Adrenal gland (tissue), 12 donors: Measurements from ENCODE around the gene PPP1R7. TPM values are rescaled to one million over a fixed set of nuclear protein-coding genes. Genes with fewer than 3 reads are reported as not detected.

Source experiments
- DNase-seq, 7 donors: peaks; one replicate each; pipeline ENCODE4 v3.0.0-alpha.2; 2019 to 2020
- H3K27ac ChIP-seq, 5 donors: fragments of 200-600 bp; sonication (generic) in 4 of 5; 1 replicate in 3 of 5; 2 replicates in 2 of 5; pipeline versions ENCODE4 v1.5.1 to v1.8.0; 2016 to 2020; ENCODE audit warnings: mild to moderate bottlenecking in 1 of 5
- H3K27me3 ChIP-seq: fragments of 200-600 bp; 2 replicates; pipeline ENCODE4 v1.8.0; 2021
- H3K36me3 ChIP-seq, 2 donors: fragments of 200-600 bp; replicated peaks in 1 of 2; 1 replicate in 1 of 2; 2 replicates in 1 of 2; pipeline versions ENCODE4 v1.5.1 to v1.8.0; 2018 to 2022
- H3K4me1 ChIP-seq, 2 donors: fragments of 200-600 bp; replicated peaks in 1 of 2; 1 replicate in 1 of 2; 2 replicates in 1 of 2; pipeline versions ENCODE4 v1.5.1 to v1.8.0; 2018 to 2021
- H3K4me3 ChIP-seq, 4 donors: fragments of 200-600 bp; sonication (generic) in 3 of 4; one replicate each; pipeline ENCODE4 v1.5.1; 2016 to 2018
- H3K9me3 ChIP-seq, 3 donors: fragments of 200-600 bp; sonication (generic) in 1 of 3; replicated peaks in 1 of 3; 1 replicate in 2 of 3; 2 replicates in 1 of 3; pipeline versions ENCODE4 v1.5.1 to v1.8.0; 2016 to 2021
- POLR2A ChIP-seq, 2 donors: fragments of 450-650 bp; IDR thresholded peaks; one replicate each; pipeline ENCODE4 v1.6.1; 2017; ENCODE audit warnings: antibody characterized with exemption in 2 of 2, mild to moderate bottlenecking in 2 of 2, moderate library complexity in 1 of 2
- WGBS, 4 donors: extraction: QIAGEN DNeasy Blood & Tissue Kit in 2 of 4; methylation state at CpG; one replicate each; pipeline versions ENCODE4 v1.1.5 to v1.1.7; 2013 to 2017; 5-methylcytosine and 5-hydroxymethylcytosine counted together
- intact Hi-C, 2 donors: fragments of 100-400 bp; cut with DNase I; formaldehyde crosslinking; loops; one replicate each; pipeline versions ENCODE4 v1.14.1 to v1.15.0; 2022 to 2023
- polyA plus RNA-seq, 3 donors: library from polyadenylated mRNA; stranded (reverse); fragments of 200-250 nt in 2 of 3; fragments of 350-450 nt in 1 of 3; fragmentation: Illumina TruSeq in 1 of 3; extraction: RNeasy Lipid Tissue Mini Kit (QIAGEN cat#74804) in 1 of 3; gene quantifications; one replicate each; pipeline ENCODE4 v1.2.3, GENCODE V29; 2013 to 2014
- total RNA-seq, 9 donors: library from RNA; depleted of rRNA in 4 of 9; stranded (reverse); fragments of >200 nt in 4 of 9; fragments of 120-200 nt in 1 of 9; fragmentation: NEBNext Ultra II Directional in 1 of 9; extraction: Animal tissue kit (Norgen Biotek cat#: 25700) in 1 of 9; gene quantifications; one replicate each; pipeline versions ENCODE4 v1.1.0 to v1.2.4, GENCODE V29; 2013 to 2023
- TF ChIP-seq, protein P1 (sequence below), 6 experiments: fragments of 450-650 bp in 4 of 6; fragments of 200-600 bp in 2 of 6; sonication (generic) in 1 of 6; IDR thresholded peaks; 1 replicate in 5 of 6; 2 replicates in 1 of 6; pipeline versions ENCODE4 v1.5.1 to v1.8.0; 2016 to 2021; ENCODE audit warnings: antibody characterized with exemption in 6 of 6, mild to moderate bottlenecking in 2 of 6, moderate library complexity in 1 of 6
- donor health status: healthy with polysubstance abuse.
- donor health status: Bipolar disorder and iron deficiency.
- donor health status: DM: yes; HTN: yes; CAD: no.
- donor health status: DM: no; HTN: no; CAD: no.
- donor health status: DM: no; HTN: no; CAD: no.
- donor health status: DM: yes; HTN: yes; CAD: no.

Gene PPP1R7
- total and polyA plus RNA-seq, 12 donors = 26.2 to 128 (median 63.1) TPM

DNA sequence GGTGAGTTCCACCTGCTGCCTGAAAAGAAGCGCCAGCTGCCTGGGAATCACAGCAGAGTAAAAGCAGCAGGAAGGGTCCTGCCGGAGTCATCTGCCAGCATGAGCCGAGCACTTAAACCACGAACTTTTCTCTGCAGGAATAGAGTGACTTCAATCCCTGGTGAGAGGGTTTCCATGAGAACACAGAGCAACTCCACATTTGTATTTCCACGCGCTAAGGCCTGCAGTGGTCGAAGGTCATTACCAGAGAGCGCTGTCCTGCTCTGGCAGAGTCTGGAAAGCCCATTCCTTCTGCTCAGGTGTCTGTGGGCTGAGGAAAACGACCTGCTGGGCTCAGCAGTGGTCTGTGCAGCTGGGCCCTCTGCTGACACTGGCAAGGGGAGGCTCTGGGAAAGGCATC is 7.7 kb upstream of the PPP1R7 start:
- no peaks in the 10 kb centered on the region for H3K36me3 ChIP-seq
- H3K27me3 ChIP-seq = no peaks in the 10 kb centered on the region
- intact Hi-C loops = no loop called here
- H3K9me3 ChIP-seq = no peaks in the 10 kb centered on the region
- no peak for TF ChIP-seq POLR2A (IDR thresholded peaks at IDR 0.05)
- TF ChIP-seq, protein P1, sequence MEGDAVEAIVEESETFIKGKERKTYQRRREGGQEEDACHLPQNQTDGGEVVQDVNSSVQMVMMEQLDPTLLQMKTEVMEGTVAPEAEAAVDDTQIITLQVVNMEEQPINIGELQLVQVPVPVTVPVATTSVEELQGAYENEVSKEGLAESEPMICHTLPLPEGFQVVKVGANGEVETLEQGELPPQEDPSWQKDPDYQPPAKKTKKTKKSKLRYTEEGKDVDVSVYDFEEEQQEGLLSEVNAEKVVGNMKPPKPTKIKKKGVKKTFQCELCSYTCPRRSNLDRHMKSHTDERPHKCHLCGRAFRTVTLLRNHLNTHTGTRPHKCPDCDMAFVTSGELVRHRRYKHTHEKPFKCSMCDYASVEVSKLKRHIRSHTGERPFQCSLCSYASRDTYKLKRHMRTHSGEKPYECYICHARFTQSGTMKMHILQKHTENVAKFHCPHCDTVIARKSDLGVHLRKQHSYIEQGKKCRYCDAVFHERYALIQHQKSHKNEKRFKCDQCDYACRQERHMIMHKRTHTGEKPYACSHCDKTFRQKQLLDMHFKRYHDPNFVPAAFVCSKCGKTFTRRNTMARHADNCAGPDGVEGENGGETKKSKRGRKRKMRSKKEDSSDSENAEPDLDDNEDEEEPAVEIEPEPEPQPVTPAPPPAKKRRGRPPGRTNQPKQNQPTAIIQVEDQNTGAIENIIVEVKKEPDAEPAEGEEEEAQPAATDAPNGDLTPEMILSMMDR (IDR thresholded peaks at IDR 0.05) = no peak
- DNase-seq = no peak
- H3K4me3 ChIP-seq = no peak overlapping the region
- no peaks in the 10 kb centered on the region for H3K4me1 ChIP-seq
- WGBS, 4 donors = 91 to 93% (median 92%) methylated on average over 6 to 9 of the region's 9 CpGs
- no peak overlapping the region for H3K27ac ChIP-seq

DNA sequence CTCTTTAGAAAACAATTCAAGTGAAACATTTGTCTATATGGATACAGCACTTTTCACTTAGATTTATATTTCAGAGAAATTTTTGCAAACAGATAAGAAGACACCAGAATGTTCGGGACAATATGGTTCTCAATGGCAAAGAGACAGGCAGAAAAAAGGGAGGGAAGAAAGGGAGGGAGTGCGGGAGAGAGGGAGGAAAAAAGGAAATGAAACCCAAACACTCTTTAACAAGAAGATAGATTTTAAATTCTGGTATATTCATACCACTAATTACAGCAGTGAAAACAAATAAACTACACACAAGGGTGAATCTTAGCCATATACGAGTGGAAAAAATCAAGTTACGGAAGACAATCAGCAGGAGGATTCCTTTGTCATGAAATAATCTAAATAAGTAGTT is 4.0 kb upstream of the PPP1R7 start:
- no peak for DNase-seq
- Histone ChIP-seq H3K4me3 (no peak overlapping the region), H3K27me3 (no peaks in the 10 kb centered on the region), H3K9me3 (no peaks in the 10 kb centered on the region), H3K27ac (no peak overlapping the region), H3K36me3 (no peaks in the 10 kb centered on the region), H3K4me1 (peaks cover 7 to 13% of the 10 kb centered on the region in 2 donors)
- TF ChIP-seq, protein P1 (IDR thresholded peaks at IDR 0.05) = no peak
- no peak for TF ChIP-seq POLR2A (IDR thresholded peaks at IDR 0.05)
- intact Hi-C loops = no loop called here
- 74 to 88% (median 77%) methylated on average over 4 of the region's 4 CpGs for WGBS, 4 donors

DNA sequence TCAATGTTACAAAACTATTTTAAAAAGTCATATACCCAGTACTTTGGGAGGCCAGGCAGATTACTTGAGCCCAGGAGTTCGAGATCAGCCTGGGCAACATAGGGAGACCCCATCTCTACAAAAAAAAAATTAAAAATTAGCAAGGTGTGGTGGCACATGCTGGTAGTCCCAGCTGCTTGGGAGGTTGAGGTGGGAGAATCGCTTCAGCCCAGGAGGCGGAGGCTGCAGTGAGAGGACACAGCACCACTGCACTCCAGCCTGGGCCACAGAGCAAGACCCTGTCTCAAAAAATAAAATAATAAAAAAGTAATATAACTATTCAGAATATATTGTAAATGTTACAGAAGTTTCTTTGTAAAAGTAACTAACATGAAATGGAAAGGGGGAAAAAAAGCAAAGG is 2.9 kb upstream of the PPP1R7 start:
- 94 to 98% (median 96%) methylated on average over 3 of the region's 3 CpGs for WGBS, 4 donors
- no peak for DNase-seq
- no peaks in the 10 kb centered on the region for H3K9me3 ChIP-seq
- H3K4me1 ChIP-seq = peaks cover 7 to 22% of the 10 kb centered on the region in 2 donors
- no peak overlapping the region for H3K27ac ChIP-seq
- TF ChIP-seq, protein P1 (IDR thresholded peaks at IDR 0.05) = no peak
- no peak for TF ChIP-seq POLR2A (IDR thresholded peaks at IDR 0.05)
- H3K4me3 ChIP-seq = no peak overlapping the region
- H3K36me3 ChIP-seq = no peaks in the 10 kb centered on the region
- no peaks in the 10 kb centered on the region for H3K27me3 ChIP-seq
- intact Hi-C loops = no loop called here

DNA sequence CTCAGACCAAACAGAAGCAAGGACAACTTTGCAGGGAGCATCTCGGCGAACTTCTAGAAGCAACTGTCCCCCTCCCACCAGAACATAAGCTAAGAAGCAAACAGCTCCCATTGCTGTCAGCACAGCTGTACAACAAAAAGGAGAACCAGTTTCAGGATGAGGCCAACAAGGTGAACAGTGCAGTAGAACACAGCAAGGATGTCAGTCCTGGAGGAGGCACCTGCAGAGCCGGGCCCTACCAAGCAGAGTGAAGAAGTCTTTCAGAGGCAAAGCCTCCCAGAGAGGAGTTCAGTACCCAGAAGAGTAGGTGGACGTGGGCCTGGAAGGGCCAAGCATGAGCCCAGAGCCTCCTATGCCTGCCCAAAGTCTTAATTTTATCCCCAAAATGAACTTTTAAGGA is 2.0 kb upstream of the PPP1R7 start:
- intact Hi-C loops = no loop called here
- TF ChIP-seq, protein P1 (IDR thresholded peaks at IDR 0.05) = no peak
- no peak for TF ChIP-seq POLR2A (IDR thresholded peaks at IDR 0.05)
- DNase-seq = no peak
- H3K4me3 ChIP-seq = no peak overlapping the region
- WGBS, 4 donors = 92 to 97% (median 93%) methylated on average over 4 of the region's 4 CpGs
- no peak overlapping the region for H3K27ac ChIP-seq
- H3K9me3 ChIP-seq = no peaks in the 10 kb centered on the region
- H3K27me3 ChIP-seq = no peaks in the 10 kb centered on the region
- peaks cover 7 to 22% of the 10 kb centered on the region in 2 donors for H3K4me1 ChIP-seq
- H3K36me3 ChIP-seq = no peaks in the 10 kb centered on the region
